GM18505 (cell line): Measurements from ENCODE around the gene AACS.

ENCODE experiments used
- ATAC-seq: cut with Tn5 transposase; IDR thresholded peaks from one replicate; pipeline ENCODE4 v1.9.1; 2021; ENCODE audit not compliant: unreplicated experiment
- POLR2A ChIP-seq: IDR thresholded peaks from 4 replicates; pipeline ENCODE4 v1.6.1; 2011; ENCODE audit warnings: borderline replicate concordance; ENCODE audit not compliant: insufficient read depth, insufficient read length; ENCODE audit errors: extremely low read depth

Gene AACS

DNA sequence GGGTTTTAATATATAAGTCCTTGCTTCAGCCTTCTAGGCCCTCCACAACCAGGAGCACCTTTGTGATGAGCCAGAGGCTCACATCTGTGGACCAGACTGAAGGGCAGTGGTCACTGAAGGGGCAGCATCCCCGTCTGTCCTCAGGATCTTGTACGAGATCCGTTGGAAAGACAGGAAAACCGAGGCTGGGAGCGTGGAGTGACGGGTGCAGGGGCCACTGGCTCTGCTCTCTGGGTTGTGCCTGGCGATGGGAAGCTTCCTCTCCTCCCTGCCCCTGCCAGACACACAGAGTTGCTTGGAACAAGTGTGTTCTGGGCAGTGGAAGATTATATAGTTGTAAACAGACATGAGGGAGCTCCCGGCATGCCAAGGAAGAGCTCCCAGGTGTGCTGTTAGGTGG is 48.0 kb downstream of the AACS start:
- TF ChIP-seq POLR2A = no peak
- no peak for ATAC-seq

GRCh38 chr12:125113789-125114188 is 48.6 kb downstream of the AACS start:
- no peak for TF ChIP-seq POLR2A

DNA sequence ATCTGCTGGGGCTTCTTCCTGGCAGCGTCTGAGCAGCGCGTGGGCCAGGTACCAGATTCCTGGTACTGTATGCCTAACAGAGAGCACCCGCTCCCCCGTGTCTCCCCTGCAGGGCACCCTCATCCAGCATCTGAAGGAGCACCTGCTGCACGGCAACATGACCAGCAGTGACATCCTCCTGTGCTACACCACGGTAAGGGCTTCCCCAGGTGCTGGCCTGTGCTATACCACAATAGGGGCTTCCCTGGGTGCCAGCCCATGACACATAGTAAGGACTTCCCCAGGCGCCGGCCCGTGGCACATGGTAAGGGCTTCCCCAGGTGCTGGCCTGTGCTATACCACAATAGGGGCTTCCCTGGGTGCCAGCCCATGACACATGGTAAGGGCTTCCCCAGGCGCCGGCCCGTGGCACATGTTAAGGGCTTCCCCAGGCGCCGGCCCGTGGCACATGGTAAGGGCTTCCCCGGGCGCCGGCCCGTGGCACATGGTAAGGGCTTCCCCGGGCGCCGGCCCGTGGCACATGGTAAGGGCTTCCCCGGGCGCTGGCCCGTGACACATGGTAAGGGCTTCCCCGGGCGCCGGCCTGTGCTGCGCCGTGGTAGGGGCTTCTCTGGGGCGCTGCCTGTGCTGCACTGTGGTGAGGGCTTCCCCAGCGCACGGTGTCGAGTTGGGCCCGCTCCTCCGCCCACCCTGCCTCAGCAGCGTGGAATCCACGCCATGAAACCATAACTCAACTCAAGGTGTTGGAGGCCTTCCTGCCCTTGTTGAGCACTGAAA is 49.3 kb downstream of the AACS start:
- ATAC-seq = peak; percentile 72
- TF ChIP-seq POLR2A = no peak

More at GRCh38 chr12:125113789-125114188, 48.6 kb downstream of the AACS start:
- ATAC-seq = no peak

DNA sequence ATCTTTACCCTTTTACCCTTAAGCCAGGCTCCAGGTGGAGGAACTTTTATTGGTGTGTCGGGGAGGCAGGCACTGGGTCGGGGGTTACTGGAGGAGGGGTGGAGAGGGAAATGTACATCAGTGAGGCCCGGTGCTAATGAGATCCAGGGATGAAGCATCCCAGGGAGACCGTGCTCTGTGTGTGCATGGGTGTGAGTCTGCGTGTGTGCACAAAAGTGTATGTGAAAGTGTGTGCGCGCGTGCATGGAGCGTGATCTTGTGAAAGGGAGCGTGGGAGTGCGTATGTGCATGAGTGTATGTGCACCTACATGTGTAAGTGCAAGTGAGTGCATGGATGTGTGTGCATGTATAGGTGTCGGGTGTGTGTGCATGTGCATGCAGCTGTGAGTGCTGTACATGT is 55.3 kb downstream of the AACS start:
- ATAC-seq = no peak
- no peak for TF ChIP-seq POLR2A

GRCh38 chr12:125121106-125121505 is 55.9 kb downstream of the AACS start:
- TF ChIP-seq POLR2A = no peak
- no peak for ATAC-seq

DNA sequence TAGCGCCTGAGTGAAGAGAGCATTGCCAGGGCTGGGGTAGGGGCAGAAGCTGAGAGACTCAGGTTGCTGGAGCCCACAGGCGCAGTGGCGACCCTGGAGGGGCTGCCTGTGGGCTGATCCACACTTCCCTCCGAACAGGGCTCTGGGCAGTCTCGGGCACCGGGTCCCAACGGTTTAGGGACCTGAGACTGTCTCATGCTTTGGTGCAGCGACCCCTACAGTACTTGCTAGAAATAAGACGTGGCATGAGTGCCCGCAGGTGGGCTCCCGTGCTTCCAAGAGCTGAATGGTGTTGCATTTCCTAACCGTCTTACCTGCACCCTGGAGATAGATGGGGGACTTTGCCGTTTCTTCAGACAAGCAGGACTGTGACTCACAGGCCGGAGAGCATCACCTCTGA is 57.4 kb downstream of the AACS start:
- TF ChIP-seq POLR2A = no peak
- ATAC-seq = no peak

DNA sequence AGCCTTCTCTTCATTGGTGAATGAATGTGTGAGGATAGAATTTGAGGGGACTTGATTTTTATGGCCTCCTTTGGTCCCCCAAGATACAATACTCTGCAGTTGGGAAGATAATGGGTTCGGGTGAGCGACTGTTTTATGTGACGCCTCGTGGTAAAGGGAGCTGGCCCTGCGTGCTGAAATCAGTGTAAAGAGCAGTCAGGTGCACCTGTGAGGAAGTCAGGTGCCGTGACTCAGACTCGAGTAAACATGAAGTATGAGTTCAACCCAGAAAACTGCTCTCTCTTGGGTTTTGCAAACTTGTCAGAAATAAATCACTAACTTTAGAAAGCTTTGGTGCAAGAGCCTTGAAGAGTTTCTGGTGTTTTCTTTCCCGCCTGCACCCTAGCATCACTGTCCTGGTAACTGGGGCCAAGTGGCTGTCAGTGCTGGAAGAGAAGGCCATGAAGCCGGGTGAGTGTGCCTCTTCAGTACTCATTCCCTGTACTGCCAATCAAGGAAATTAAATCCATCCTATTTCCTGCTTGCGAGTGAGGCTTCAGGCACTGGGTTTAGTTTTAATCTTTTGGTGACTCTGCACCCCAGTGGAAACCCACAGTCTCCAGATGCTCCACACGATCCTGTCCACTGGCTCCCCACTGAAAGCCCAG is 59.2 kb downstream of the AACS start:
- ATAC-seq = no peak
- no peak for TF ChIP-seq POLR2A

- ATAC-seq = no peak
- TF ChIP-seq POLR2A = no peak
Observed at GRCh38 chr12:125125271-125125670, 60.0 kb downstream of the AACS start.

DNA sequence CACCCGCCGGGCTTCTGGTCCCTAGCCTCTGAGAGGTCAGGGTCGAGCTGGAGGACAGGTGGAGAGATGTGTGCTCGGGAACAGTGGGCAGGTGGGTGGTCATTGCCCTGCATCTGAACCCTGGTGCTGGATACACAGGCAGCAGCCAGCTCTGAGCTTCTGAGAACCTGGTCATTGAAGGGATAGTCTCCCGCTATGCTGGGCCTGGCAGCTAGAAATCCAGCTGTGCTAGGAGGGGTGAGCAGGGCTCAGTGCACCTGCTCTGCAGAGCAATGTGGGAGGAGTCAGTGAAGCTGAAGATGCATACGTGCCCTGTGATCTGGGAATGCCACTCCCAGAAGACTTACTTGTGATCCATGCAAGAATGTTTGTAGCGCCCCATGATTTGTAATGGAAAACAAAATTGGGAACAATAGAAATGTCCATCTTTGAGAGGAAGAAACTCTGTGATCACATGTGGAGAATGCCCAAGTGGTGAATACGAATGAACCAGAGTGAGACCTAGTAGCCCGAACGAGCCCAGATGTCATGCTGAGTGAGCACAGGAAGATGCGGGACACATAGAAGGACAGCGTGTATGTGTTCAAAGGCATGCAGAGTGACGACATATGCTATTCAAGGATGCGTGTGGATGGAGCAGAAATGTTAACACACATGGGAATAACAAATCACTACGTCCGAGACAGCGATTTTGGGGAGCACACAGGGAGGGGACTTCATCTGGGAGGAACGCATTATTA is 63.4 kb downstream of the AACS start:
- TF ChIP-seq POLR2A = no peak
- ATAC-seq = no peak

DNA sequence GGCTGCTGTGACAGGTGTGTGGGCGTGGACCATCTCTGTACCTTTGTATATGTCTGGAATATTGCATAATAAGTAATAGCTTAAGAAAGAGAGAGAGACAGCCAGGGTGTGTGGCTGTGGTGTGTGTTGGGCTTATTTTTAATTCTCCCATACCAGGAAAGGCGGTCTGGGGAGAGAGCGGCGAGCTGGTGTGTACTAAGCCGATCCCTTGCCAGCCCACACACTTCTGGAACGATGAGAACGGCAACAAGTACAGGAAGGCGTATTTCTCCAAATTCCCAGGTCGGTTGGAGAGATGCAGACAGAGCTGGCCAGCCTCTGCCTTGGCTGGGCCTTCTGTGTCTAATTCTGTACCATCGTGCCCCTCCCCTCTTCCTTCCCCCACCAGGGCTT is 63.9 kb downstream of the AACS start:
- no peak for TF ChIP-seq POLR2A
- no peak for ATAC-seq

DNA sequence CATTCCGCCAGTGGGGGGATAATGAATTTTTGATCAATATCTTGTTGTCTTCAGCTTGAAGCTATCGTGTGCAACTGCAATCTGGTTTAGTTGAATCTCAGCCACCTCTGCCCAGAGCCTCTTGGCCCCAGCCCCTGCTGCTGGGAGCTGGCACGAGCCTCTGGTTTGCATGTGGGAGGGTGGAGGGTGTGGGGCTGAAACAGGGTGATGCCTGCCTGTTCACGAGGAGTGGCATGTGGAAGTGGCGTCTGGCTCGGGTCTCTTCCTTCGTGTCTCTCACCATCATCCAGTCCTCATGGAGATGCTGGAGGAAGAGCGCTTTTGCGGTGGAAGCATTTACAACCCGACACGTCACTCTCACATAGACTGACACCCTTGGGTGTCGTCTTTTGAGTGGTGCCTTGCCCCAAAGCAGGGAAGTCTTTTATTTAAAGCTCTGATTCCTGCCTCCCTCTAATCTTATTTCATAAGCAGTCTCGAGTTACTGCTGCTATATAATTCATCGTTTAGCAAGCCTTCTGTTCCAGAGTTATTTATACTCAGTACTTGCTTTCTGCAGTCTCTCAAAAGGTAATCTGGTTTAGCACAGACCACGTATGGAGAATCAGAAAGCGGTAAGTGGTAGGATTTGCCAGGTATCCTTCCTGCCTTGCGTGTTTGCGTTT is 64.5 kb downstream of the AACS start:
- TF ChIP-seq POLR2A = no peak
- ATAC-seq = no peak

DNA sequence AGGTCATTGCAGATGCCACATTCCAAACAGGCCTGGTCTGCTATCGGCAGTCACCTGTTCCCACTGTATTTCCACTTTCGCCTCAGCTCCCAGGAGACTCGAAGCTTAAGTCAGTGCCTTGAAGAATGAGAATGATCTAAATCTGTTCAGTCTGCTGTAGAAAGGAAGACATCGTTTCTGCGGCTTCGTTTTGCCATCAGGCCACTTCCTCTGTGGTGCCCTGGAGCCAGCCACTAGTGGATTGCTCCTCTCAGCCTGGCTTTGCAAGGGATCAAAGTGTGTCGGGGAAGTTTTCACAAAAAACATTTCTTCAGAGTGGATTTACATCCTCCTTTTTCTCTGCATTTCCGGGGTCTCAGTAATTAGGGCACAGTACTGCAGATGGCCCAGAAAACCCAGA is 66.7 kb downstream of the AACS start:
- TF ChIP-seq POLR2A = no peak

DNA sequence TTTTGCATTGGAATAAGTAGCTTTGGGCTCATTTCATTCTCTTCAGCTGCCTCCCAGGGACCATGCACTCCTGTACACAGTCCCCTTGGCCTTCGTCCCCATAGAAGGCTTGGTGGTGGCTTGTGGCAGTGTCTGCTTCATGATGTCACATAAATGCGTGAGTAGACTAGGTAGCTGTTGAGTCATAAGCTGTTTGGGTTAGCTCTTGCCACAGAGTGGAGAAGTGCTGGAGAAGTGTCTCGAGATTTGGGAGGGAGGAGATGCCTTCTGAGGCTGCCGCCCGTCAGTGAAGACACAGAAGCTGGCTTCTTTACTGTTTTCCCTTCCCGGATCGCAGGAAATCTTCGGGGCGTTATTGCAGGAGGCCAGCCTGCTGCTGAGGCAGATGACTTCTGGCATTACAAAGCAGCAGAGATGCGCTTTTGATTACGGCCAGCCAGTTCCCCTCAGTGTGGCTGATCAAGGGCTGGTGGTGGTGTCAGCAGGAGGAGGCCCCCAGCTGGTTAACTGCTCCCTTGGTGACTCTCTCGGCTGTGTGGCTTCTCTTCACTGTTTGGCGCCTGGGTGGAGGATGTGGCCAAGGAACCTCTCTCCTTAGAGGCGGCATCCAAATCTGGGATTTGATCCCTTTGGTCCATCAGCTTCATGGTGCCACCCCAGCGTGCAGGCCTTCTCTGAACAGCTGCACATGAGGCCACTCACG is 67.6 kb downstream of the AACS start:
- no peak for TF ChIP-seq POLR2A
- ATAC-seq = no peak

More for the DNA sequence above, 66.7 kb downstream of the AACS start:
- ATAC-seq = no peak
